Stimulated activated CD8-positive, alpha-beta memory T cell treated with anti-CD3 and anti-CD28 coated beads, Interleukin-4, amount 100 ng/mL, for 4 hours (primary cell): Measurements from ENCODE around the gene ITGAE.
"Not testable (repeated sequence)": the region's sequence is repeated elsewhere in the genome, so short reads cannot be mapped to it uniquely, and the experiment has no call there.

Source experiments
- DNase-seq, 2 donors: peaks; one replicate each; pipeline ENCODE4 v3.0.0-alpha.2; 2020; ENCODE audit warnings: low read depth in 2 of 2, low spot score in 1 of 2

The ITGAE gene

GRCh38 chr17:3796110-3796821, 4.7 kb downstream of the ITGAE start:
- peak; percentile 61 to 93 for DNase-seq

DNA sequence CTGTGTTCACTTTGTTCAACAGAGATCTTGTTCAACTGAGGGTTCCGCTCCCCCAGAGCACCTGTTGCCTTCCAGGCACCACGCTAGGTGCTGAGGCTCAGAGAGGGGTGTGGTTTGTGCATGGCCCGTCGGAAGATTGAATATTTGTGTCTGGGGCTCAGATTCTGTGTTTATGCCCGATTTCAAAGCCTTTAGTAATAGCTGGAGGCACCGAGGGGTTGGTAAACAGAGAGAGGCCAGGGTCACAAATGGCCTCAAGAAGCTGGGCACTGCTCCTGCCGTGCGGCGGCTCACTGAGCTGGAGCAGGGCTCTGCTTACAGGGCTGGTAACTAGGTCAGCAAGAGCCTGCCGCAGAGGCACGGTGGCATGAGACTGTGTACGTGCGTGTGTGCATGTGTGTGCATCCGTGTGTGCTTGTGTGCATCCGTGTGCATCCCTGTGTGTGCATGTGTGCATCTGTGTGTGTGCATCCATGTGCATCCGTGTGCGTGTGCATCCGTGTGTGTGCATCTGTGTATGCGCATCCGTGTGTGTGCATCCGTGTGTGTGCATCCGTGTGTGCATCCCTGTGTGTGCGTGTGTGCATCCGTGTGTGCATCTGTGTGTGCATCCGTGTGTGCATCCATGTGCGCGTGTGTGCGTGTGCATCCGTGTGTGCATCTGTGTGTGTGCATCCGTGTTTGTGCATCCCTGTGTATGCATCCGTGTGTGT, 5.4 kb downstream of the ITGAE start:
- DNase-seq: no peak

GRCh38 chr17:3794557-3795389, 6.2 kb downstream of the ITGAE start:
- DNase-seq: peak; percentile 23 to 72

DNA sequence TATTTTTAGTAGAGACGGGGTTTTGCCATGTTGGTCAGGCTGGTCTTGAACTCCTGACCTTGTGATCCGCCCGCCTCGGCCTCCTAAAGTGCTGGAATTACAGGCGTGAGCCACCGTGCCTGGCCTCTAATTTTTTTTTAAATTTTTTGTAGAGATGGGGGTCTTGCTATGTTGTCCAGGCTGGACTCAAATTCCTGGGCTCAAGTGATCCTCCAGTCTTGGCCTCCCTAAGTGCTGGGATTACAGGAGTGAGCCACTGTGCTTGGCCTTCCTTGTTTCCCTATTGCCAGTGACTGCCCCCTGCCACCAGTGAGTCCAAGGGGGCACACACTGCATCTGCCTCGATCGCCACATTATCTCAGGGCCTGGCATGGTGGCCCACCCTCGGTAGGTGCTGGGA, 6.8 kb downstream of the ITGAE start:
- not testable (repeated sequence) for DNase-seq

DNA sequence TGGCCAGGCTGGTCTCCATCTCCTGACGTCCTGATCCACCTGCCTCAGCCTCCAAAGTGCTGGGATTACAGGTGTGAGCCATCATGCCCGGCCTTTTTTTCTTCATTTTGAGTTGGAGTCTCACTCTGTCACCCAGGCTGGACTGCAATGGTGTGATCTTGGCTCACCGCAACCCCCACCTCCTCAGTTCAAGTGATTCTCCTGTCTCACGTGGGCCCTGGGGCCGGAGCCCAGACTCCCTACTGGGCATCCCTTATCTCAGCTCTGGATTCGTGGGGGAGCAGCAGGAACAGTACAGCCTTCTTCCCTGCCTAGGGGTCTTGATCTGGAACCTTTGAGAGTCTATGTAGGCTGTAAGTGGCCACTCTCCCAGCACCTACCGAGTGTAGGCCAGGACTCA, 7.7 kb downstream of the ITGAE start:
- DNase-seq: not testable (repeated sequence)

- DNase-seq: no peak
Measured at GRCh38 chr17:3792481-3792880, 8.5 kb downstream of the ITGAE start.

DNA sequence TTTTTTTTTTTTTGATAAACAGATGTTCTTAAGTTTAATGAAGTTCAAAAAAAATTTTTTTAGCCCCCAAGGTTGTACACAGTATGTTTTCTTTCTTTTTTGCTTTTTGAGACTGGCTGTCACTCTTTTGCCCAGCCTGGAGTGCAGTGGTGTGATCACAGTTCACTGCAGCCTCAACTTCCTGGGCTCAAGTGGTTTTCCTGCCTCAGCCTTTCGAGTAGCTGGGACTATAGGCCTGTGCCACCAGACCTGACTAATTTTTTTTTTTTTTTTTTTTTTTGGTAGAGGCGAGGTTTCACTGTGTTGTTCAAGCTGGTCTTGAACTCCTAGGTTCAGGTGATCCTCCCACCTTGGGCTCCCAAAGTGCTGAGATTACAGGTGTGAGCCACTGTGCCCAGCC, 12.8 kb downstream of the ITGAE start:
- DNase-seq: no peak

- not testable (repeated sequence) for DNase-seq
Measured at GRCh38 chr17:3785323-3785722, 15.7 kb downstream of the ITGAE start.

DNA sequence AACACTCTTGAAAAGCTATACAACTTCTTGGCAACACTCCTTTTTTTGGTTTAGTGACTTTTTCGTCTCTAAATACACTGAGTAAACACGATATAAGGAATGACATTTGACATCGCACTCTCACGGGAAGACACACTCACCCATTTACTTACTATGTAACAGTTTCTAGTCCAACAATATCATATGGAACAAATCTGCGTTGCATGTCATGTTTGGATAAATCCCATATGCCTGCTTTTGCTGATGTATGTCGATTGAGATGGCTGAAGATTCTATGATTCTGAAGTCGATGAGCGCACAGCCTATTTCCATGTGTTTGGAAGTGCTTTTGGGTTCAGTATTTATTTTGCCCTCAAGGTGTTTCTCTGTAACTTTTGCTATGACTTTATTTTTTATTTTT, 18.2 kb downstream of the ITGAE start:
- no peak for DNase-seq

GRCh38 chr17:3780986-3781385, 20.0 kb downstream of the ITGAE start:
- DNase-seq: no peak

DNA sequence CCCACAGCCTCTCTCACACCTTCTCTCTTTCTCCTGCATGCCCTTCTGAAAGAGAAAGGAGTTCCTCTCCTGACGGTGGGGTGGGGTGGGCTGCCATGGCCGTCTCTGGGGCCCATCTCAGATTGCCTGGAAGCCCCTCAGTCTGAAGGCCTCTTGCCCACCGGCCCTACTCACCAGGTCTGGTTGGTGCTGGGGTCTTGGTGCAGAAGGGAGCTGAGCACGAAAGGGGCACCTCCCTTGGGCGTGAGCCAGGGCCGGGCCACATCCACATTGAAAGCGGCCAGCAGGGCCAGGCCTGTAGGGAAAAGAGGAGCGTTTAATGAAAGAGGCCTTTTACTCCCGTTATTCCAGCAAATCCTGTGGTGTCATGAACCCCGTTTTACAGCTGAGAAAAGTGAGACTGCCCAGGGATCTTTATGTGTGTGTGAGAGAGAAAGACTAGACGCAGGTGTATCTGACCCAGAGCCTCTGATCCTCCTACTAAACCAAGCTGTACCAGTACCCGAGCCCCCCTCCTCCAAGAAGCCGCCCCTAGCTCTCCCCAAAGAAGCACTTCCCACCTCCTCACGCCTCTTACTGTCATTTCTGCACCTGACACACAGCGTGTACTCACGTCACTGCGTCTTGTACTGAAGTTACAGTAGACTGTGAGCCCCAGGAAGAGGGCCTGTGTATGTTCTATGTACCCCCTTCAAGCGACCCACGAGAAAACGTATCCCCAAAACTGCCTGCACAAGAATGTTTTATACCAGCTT, 23.4 kb downstream of the ITGAE start:
- no peak for DNase-seq

GRCh38 chr17:3773966-3774365, 27.0 kb downstream of the ITGAE start:
- DNase-seq: no peak

DNA sequence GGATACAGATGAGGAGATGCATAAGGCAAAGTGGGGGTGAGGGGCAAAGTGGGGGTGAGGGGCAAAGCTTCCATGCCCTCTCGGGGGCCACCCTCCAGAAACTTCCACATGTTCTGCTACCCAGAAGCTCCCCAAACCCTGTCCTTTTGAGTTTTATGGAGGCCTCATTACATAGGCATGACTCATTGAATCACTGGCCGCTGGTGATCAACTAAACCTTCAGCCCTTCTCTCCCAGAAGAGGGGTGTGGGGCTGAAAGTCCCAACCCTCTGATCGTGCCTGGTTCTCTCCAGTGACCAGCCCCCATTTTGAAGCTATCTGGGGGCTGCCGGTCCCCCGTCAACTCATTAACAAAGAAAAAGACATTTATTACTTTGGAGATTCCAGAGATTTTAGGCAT, 27.5 kb downstream of the ITGAE start:
- no peak for DNase-seq

- DNase-seq: no peak
Measured at GRCh38 chr17:3772764-3773163, 28.2 kb downstream of the ITGAE start.

- DNase-seq: no peak
Measured at GRCh38 chr17:3771140-3771539, 29.8 kb downstream of the ITGAE start.

DNA sequence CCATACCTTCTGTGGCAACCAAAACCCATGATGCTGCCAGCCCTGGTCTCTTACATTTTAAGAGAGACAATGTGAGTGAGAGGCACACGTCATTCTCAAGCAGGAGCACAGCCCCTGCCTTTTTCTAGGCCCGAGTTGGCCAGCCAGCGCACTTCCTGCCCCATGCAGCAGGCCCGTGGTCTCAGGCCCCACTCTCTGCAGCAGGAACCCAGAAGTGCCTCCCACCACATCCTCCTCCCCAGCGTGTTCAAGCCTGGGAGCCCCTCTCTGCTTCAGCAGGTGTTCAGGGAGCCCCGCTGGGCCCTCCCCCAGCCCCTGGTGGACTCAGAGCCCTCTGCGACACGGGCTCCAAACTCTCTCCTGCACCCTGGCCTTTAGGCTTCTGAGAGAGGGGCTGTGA, 30.5 kb downstream of the ITGAE start:
- no peak for DNase-seq

DNA sequence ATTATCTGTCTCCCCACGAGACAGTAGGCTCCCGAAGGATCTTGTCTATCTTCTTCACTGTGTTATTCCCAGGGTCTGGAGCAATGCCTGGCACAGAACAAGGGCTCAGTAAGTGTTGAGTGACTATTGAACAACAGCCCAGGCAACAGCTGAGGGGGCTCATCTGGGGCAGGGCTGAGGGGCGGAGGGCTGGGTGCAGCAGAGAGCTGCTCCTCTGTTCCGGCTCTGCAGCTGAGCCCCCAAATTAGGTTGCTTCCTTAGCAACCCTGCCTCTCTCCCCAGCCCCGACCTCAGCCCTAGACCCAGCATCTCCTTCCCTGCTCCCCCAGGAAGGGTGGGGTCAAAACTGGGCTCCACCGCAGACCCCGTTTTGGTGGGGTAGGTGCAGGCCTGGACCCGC, 32.2 kb downstream of the ITGAE start:
- DNase-seq: no peak

DNA sequence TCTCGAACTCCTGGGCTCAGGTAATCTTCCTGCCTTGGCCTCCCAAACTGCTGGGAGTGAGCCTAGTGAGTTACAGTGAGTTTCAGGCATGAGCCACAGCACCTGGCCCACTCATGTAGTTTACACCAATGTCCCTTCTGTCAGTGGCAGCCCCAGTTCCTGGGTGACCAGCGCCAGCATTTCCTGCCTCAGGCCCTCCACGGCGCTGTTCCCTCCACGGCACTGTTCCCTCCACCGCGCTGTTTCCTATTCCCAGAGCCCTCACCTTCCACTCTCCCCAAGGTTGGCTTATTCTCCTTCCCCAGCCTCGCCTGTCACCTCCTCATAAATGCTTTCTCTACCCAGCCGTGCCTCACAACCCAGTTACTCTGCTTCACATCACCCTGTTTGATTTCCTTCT, 32.6 kb downstream of the ITGAE start:
- no peak for DNase-seq

DNA sequence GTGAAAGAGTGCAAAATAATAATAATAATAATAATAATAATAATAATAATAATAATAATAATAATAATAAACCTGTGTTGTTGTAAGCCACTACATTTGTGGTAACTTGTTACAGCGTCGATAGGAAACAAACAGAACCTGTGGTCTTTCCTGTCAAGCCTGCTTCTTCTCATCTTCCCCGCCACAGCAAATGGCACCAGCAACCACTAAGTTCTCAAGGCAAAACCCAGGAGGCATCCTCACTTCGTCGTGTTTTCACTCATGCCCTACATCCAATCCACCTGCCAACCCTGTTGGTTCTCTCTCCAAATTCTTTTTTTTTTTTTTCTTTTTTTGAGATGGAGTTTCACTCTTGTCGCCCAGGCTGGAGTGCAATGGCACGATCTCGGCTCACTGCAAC, 34.2 kb downstream of the ITGAE start:
- no peak for DNase-seq

DNA sequence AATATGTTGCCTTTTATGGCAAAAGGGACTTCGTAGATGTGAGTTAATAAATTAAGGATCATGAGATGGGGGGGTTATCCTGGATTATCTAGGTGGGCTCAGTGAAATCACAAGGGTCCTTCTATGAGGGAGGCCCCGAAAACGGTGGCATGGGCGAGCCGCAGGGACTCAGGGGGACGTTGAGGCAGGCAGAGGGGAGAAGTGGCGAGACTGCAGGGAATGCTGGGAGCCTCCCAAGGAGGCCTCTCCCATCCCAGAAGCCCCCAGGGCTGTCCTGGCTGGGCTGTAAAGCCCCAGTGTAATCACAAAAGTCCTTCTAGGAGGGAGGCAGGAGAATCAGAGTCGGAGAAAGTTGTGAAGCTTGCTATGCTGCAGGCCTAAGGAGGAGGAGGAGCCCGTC, 35.0 kb downstream of the ITGAE start:
- DNase-seq: no peak

- no peak for DNase-seq
Measured at GRCh38 chr17:3763777-3764170, 37.2 kb downstream of the ITGAE start.
